HUES6 (cell line): ENCODE results near the gene ZBTB4.
A peak's percentile ranks its signal among the peaks of the same experiment; 100 is the strongest.

Experiments used
- H3K27ac ChIP-seq: 2 replicates; pipeline ENCODE4 v1.7.0; 2013; ENCODE audit warnings: low read depth, mild to moderate bottlenecking, low read length, inconsistent platforms
- H3K27me3 ChIP-seq: 2 replicates; pipeline ENCODE4 v1.6.1; 2013; ENCODE audit warnings: low read length; ENCODE audit not compliant: control insufficient read depth, insufficient read depth
- H3K36me3 ChIP-seq: 2 replicates; pipeline ENCODE4 v1.6.1; 2013; ENCODE audit warnings: low read length; ENCODE audit not compliant: control insufficient read depth, insufficient read depth
- H3K4me1 ChIP-seq: 2 replicates; pipeline ENCODE4 v1.6.1; 2013; ENCODE audit warnings: low read length; ENCODE audit not compliant: control insufficient read depth, insufficient read depth
- H3K4me3 ChIP-seq: 2 replicates; pipeline ENCODE4 v1.5.1; 2013; ENCODE audit warnings: low read depth, low read length
- H3K9ac ChIP-seq: one replicate; pipeline ENCODE4 v1.6.1; 2013; ENCODE audit warnings: mild to moderate bottlenecking, low read length
- H3K9me3 ChIP-seq: 2 replicates; pipeline ENCODE4 v1.6.1; 2013; ENCODE audit warnings: low read depth, low read length; ENCODE audit not compliant: control insufficient read depth, insufficient read depth

The ZBTB4 gene

GRCh38 chr17:7426896-7427489 is 52.4 kb downstream of the ZBTB4 start:
- Histone ChIP-seq H3K27ac (no peak overlapping the region), H3K4me1 (no peaks in the 10 kb centered on the region), H3K9me3 (no peaks in the 10 kb centered on the region), H3K4me3 (no peak overlapping the region), H3K36me3 (no peaks in the 10 kb centered on the region), H3K9ac (no peak overlapping the region), H3K27me3 (peaks cover 2% of the 10 kb centered on the region; the same call in 1 of the 2 replicates)

GRCh38 chr17:7426203-7426863 is 53.1 kb downstream of the ZBTB4 start:
- Histone ChIP-seq H3K4me1 (no peaks in the 10 kb centered on the region), H3K36me3 (no peaks in the 10 kb centered on the region), H3K9ac (no peak overlapping the region), H3K4me3 (no peak overlapping the region), H3K9me3 (no peaks in the 10 kb centered on the region), H3K27ac (no peak overlapping the region), H3K27me3 (peaks cover 2% of the 10 kb centered on the region; the same call in 1 of the 2 replicates)

- H3K4me3 ChIP-seq: no peak overlapping the region
- no peaks in the 10 kb centered on the region for H3K36me3 ChIP-seq
- no peak overlapping the region for H3K27ac ChIP-seq
- peaks cover 2% of the 10 kb centered on the region; the same call in 1 of the 2 replicates for H3K27me3 ChIP-seq
- H3K4me1 ChIP-seq: no peaks in the 10 kb centered on the region
- no peaks in the 10 kb centered on the region for H3K9me3 ChIP-seq
- no peak overlapping the region for H3K9ac ChIP-seq
Observed at GRCh38 chr17:7425756-7426155, 53.7 kb downstream of the ZBTB4 start.

GRCh38 chr17:7425316-7425715 is 54.1 kb downstream of the ZBTB4 start, which contains the start of gene SPEM2:
TSS of gene SPEM2 (plus strand) at chr17:7425616. CDS start at chr17:7425689, 73 bp downstream.
- H3K9me3 ChIP-seq: no peaks in the 10 kb centered on the region
- no peak within 1 kb of the TSS for H3K4me3 ChIP-seq
- peaks cover 1% of the 10 kb centered on the region; the same call in 1 of the 2 replicates for H3K4me1 ChIP-seq
- no peak within 1 kb of the TSS for H3K27ac ChIP-seq
- H3K36me3 ChIP-seq: no peaks in the 10 kb centered on the region
- no peak within 1 kb of the TSS for H3K9ac ChIP-seq
- peaks cover 2% of the 10 kb centered on the region; the same call in 1 of the 2 replicates for H3K27me3 ChIP-seq

GRCh38 chr17:7423679-7424078 is 55.8 kb downstream of the ZBTB4 start:
- H3K36me3 ChIP-seq: no peaks in the 10 kb centered on the region
- H3K4me3 ChIP-seq: no peak overlapping the region
- H3K9me3 ChIP-seq: no peaks in the 10 kb centered on the region
- H3K4me1 ChIP-seq: peaks cover 6% of the 10 kb centered on the region; the same call in 1 of the 2 replicates
- H3K27ac ChIP-seq: no peak overlapping the region
- no peak overlapping the region for H3K9ac ChIP-seq
- no peaks in the 10 kb centered on the region for H3K27me3 ChIP-seq

- Histone ChIP-seq H3K4me1 (peaks cover 6% of the 10 kb centered on the region; the same call in 1 of the 2 replicates), H3K27ac (no peak overlapping the region), H3K4me3 (no peak overlapping the region), H3K9me3 (no peaks in the 10 kb centered on the region), H3K27me3 (no peaks in the 10 kb centered on the region), H3K9ac (no peak overlapping the region), H3K36me3 (peaks cover 16% of the 10 kb centered on the region)
Observed at GRCh38 chr17:7421186-7421585, 58.2 kb downstream of the ZBTB4 start.

GRCh38 chr17:7419819-7420610 is 59.4 kb downstream of the ZBTB4 start, which contains the start of gene SPEM1:
TSS of gene SPEM1 (plus strand) at chr17:7420324. CDS start at chr17:7420385, 61 bp downstream.
- no peak within 1 kb of the TSS for H3K4me3 ChIP-seq
- peak within 1 kb of the TSS; percentile 30 for H3K9ac ChIP-seq
- H3K4me1 ChIP-seq: peaks cover 6% of the 10 kb centered on the region; the same call in 1 of the 2 replicates
- no peak within 1 kb of the TSS for H3K27ac ChIP-seq
- peaks cover 28% of the 10 kb centered on the region for H3K36me3 ChIP-seq
- no peaks in the 10 kb centered on the region for H3K27me3 ChIP-seq
- H3K9me3 ChIP-seq: no peaks in the 10 kb centered on the region

- Histone ChIP-seq H3K27me3 (no peaks in the 10 kb centered on the region), H3K4me1 (peaks cover 6% of the 10 kb centered on the region; the same call in 1 of the 2 replicates), H3K36me3 (peaks cover 33% of the 10 kb centered on the region), H3K27ac (no peak overlapping the region), H3K4me3 (no peak overlapping the region), H3K9me3 (no peaks in the 10 kb centered on the region), H3K9ac (no peak overlapping the region)
Observed at GRCh38 chr17:7418472-7419152, 60.8 kb downstream of the ZBTB4 start.

- Histone ChIP-seq H3K4me1 (peaks cover 9% of the 10 kb centered on the region; the same call in 1 of the 2 replicates), H3K27ac (no peak overlapping the region), H3K27me3 (no peaks in the 10 kb centered on the region), H3K9ac (no peak overlapping the region), H3K4me3 (no peak overlapping the region), H3K36me3 (peaks cover 38% of the 10 kb centered on the region), H3K9me3 (no peaks in the 10 kb centered on the region)
Observed at GRCh38 chr17:7417056-7417655, 62.3 kb downstream of the ZBTB4 start.

- no peak overlapping the region for H3K27ac ChIP-seq
- no peaks in the 10 kb centered on the region for H3K9me3 ChIP-seq
- peaks cover 38% of the 10 kb centered on the region for H3K36me3 ChIP-seq
- peaks cover 9% of the 10 kb centered on the region; the same call in 1 of the 2 replicates for H3K4me1 ChIP-seq
- H3K27me3 ChIP-seq: no peaks in the 10 kb centered on the region
- H3K4me3 ChIP-seq: no peak overlapping the region
- H3K9ac ChIP-seq: no peak overlapping the region
Observed at GRCh38 chr17:7416323-7416722, 63.1 kb downstream of the ZBTB4 start.
